ENCODE results near the gene PRR12. TPM values are rescaled to one million over a fixed set of nuclear protein-coding genes. Genes with fewer than 3 reads are reported as not detected.
"Not testable (repeated sequence)": the region's sequence is repeated elsewhere in the genome, so short reads cannot be mapped to it uniquely, and the experiment has no call there.

PRR12 gene
- total RNA-seq, 2 donors from 2014 or later: 12.9 to 15.9 TPM

DNA sequence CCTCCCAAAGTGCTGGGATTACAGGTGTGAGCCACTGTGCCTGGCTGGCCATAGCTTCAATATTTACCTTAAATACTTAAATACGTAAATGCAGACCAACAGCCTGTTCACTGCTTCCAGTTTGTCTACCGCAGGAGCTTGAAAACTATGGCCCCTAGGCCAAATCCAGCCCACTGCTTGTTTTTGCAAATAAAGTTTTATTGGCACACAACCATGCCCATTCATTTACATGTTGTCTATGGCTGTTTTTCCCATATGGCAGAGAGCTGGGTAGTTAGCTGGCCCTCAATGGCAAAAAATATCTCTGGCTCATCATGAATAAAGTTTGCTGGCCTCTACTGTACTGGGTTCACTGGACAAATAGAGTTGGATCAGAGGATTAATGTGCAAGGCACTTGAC, 11.8 kb downstream of the PRR12 start:
- DNase-seq (no peak), ATAC-seq (no peak)
- intact Hi-C loops (cut with DNase I): no loop called here

DNA sequence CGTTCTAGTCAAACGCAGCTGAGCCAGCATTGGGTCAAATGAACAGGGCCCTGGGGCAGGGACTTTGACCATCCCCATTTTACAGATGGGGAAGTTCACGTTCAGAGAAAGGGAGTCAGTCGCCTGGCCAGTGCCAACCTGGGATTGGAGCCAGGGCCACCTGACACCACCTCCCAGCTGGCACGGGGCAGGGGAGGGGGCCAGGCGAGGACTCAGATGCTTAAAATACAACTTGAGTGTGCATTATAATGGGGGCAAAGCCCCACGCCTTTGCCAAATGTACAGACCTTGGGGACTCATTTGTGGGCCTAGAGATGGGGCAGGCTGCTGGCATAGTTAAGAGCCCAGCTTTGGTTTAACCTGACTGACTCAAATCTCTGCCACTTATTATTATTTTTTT, 14.6 kb downstream of the PRR12 start:
- no peak for DNase-seq
- intact Hi-C loops (cut with DNase I): no loop called here
- no peak for ATAC-seq

DNA sequence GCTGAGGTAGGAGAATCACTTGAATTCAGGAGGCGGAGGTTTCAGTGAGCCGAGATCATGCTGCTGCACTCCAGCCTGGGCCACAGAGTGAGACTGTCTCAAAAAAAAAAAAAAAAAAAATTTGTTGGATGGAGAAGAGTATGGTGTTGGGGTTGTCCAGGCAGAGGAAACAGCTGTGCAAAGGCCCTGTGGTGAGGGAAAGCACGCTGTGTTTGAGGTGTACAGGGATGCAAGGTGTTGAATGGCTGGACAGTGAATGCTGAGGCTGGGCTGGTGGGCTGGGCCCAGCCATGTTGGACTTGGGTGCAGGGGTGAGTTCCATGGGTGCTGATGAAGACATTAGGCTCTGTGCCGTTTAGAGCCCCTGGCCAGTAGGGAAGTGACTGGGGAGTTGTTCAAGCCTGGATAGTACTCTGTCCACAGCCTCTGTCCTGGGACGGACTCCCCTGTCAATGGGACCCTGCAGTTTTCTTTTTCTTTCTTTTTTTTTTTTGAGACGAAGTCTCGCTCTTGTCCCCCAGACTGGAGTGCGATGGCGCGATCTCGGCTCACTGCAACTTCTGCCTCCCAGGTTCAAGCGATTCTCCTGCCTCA, 18.6 kb downstream of the PRR12 start:
- no peak for ATAC-seq
- intact Hi-C loops (cut with DNase I): no loop called here
- no peak for DNase-seq

DNA sequence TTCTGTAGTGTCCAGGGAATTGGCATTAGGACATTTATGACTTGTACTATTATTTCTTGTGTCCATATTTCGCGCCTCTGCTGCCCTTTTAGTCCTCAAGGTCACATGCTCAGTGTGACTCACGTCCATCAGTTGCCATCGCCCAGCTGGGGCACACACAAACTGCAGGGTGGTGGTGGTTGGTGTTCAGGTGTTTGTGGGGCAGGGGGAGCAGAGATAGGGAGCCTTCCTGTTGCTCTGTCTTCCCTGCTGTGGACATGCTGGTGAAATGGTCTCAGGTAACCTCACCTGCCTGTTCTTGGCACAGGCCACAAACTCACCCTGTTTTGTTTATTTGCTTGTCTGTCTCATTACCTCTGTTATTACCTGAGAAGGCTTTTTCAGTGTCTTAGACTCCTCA, 22.4 kb downstream of the PRR12 start:
- ATAC-seq (peak; percentile 36 to 42), DNase-seq (no peak)
- intact Hi-C loops (cut with DNase I): no loop called here

DNA sequence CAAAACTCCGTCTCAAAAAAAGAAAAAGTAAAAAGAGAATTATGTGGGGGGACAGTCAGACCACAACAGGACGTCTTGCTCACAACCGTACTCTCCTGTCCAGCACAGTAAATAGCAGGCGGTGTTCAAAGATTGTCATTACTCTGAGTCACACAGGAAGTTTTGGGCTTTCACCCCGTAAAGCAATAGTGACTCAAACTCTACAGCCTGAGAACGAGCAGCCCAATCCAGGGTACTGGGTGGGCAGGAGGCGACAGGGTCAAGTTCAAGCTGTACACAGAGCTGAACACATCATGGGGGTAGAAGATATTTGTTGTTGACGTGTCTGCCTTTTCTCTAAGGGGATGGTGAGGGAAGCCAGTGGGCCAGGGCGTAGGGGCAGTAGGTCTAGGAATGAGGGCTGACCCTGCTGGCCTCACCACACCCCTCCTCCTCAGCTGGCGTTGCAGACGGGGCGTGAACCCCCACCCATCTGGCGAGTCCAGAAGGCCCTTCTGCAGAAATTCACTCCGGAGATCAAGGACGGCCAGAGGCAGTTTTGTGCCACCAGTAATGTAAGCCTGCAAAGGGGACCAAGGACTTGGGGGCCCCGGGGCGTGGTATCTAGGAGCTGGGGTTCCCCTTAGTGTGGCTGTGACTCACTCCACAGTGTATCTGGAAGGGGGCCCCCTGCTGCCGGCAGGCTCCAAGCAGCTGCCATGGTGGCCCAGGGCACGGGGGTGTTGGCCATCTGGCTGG, 23.3 kb downstream of the PRR12 start:
- intact Hi-C loops (cut with DNase I): no loop called here
- ATAC-seq (no peak), DNase-seq (no peak)

DNA sequence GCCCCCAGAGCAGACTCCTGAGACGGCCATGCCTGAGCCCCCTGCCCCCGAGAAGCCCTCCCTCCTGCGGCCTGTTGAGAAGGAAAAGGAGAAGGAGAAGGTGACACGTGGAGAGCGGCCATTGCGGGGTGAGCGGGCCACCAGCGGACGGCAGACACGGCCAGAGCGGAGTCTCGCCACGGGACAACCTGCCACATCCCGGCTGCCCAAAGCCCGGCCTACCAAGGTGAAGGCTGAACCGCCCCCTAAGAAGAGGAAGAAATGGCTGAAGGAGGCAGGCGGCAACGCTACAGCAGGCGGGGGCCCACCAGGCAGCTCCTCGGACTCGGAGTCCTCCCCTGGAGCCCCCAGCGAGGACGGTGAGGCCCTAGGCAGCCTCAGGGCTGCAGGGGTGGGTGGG, 24.9 kb downstream of the PRR12 start:
- DNase-seq (no peak), ATAC-seq (no peak)
- intact Hi-C loops (cut with DNase I): no loop called here

DNA sequence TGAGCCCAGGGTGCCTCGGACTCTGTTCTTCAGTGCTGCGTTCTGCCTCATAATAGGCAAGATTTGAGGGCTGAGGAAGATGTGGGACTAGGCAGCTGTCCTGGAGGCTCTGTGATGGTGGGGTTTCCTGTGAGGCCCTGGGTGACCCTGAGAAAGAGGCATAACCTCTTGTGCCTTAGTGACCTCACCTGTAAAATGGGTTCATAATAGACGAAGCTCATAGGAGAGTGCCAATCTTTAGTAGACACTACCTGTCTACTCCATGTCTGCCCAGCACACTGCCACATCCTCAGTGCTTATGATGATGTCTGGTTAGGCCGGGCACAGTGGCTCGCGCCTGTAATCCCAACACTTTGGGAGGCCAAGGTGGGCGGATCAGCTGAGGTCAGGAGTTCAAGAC, 25.6 kb downstream of the PRR12 start:
- intact Hi-C loops (cut with DNase I): no loop called here
- ATAC-seq: no peak
- no peak for DNase-seq

DNA sequence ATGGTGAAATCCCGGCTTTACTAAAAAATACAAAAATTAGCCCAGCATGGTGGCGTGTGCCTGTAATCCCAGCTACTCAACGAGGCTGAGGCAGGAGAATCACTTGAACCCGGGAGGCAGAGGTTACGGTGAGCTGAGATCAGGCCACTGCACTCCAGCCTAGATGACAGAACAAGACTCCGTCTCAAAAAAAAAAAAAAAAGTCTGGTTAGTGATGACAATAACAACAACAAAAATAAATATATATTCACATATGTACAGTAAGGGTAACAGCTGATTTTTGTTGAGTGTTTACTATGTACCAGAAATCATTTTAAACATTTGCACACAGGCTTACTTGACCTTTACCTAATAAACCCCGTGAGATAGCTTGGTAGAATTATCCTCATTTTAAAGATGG, 26.0 kb downstream of the PRR12 start:
- no peak for ATAC-seq
- intact Hi-C loops (cut with DNase I): no loop called here
- DNase-seq: no peak

DNA sequence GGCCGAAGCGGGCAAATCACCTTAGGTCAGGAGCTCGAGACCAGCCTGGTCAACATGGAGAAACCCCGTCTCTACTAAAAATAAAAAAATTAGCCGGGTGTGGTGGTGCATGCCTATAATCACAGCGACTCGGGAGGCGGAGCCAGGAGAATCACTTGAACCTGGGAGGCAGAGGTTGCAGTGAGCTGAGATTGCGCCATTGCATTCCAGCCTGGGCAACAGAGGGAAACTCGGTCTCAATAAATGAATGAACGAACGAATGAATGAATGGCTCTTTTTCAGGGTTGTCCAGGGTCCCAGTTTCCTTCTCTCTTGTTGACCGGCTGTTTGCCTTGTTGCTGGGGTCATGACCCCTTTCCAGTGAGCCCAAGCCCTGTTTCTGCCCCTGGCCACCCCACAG, 26.9 kb downstream of the PRR12 start:
- DNase-seq; intact Hi-C loops (cut with DNase I); ATAC-seq: not testable (repeated sequence)

DNA sequence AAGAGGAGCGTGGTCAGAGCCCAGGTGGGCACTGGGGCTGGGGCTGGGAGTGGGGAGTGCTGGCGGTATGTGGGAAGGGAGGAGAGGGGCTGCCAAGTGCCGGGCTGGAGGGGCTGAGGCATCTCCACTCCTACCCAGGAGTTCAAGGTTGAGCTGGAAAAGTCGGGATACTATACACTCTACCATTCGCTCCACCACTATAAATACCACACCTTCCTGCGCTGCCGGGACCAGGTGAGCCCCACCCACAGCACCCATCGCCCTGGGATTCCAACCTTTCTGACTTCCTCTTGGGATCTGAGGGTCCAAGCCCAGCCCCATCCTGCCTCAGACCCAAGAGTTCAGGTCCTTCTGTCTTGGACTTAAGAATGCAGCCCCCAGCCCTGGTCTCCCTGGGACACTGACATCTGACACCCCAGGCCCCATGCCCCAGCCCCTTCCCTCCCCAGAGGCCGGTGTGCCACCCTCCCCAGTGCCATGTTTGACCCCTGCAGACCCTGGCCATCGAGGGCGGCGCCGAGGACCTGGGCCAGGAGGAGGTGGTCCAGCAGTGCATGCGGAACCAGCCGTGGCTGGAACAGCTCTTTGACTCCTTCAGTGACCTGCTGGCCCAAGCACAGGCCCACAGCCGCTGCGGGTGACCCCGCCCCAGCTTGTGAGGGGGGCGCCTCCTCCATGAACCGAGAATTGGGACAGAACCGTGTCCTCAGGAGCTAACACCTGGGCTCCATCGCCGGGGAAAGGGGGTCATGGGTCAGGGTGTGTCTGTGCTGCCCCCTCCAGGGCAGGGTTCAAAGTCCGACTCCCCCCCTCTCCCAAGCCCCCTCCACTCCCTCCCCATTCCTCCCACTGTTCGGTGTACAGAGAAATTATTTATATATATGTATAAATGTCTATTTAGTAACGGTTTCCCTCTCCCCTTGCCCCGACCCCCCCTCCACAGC, 34.3 kb downstream of the PRR12 start:
- intact Hi-C loops (cut with DNase I): no loop called here
- peak in 1 of 2 donors; percentile 8 for ATAC-seq

DNA sequence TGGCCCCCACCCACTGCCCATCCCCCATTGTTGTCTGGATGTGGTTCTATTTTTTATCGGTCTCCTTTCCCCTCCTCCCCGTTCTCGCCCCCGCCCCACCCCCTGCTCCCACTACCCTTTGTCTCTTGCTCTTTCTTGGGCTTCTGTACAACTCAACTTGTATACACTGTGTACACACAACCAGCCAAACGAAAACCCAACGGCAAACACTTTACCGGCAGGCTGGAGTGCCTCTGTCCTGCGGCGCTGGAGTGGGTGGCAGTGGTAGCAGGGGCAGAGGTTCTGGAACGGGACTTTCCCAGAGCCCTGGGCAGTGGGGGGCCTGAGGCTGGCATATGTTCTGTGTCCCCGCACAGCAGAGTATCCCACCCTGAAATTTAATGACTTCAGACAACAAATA, 35.2 kb downstream of the PRR12 start:
- no peak for DNase-seq
- intact Hi-C loops (cut with DNase I): no loop called here
- no peak for ATAC-seq

More for the DNA sequence above, 34.3 kb downstream of the PRR12 start:
- DNase-seq: no peak

DNA sequence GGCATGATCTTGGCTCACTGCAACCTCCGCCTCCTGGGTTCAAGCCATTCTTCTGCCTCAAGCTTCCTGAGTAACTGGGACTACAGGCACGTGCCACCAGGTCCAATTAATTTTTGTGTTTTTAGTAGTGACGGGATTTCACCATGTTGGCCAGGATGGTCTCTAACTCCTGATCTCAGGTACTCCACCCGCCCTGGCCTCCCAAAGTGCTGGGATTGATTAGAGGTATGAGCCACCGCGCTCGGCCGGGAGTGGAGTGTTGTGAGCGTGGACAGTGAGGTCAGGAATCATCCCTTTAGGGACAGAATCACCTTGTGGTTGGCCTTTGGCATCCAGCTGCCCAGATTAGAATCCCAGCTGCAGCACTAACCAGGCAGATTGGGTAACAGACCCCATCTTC, 38.7 kb downstream of the PRR12 start:
- ATAC-seq: no peak
- no peak for DNase-seq

DNA sequence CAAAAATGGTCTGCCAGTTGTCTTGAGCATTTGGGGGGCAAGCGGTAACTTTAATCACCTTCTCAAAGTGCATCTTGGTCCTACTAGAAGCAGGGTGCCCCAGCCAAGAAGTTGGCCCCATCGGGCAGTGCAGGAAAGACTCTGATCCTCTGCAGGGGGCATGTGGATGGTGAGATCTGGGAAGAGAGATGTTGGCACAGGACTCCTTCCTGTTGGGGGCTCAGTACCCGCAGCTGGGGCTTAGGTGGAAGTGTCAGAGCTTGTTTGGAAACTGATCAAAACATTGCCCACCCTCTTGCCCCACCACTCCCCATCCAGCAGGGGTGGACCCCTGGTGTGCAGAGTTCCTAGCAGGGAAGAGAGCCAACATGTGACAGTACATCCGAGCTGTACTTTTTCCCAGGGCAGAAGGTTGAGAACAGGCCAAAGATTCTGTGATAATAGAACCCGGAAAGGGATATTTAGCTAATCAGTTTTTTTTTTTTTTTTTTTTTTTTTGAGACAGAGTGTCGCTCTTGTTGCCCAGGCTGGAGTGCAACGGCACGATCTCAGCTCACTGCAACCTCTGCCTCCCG, 40.1 kb downstream of the PRR12 start:
- ATAC-seq: peak; percentile 18 to 22
- intact Hi-C loops (cut with DNase I): no loop called here
- DNase-seq: no peak

More for the DNA sequence above, 38.7 kb downstream of the PRR12 start:
- intact Hi-C loops (cut with DNase I): no loop called here

DNA sequence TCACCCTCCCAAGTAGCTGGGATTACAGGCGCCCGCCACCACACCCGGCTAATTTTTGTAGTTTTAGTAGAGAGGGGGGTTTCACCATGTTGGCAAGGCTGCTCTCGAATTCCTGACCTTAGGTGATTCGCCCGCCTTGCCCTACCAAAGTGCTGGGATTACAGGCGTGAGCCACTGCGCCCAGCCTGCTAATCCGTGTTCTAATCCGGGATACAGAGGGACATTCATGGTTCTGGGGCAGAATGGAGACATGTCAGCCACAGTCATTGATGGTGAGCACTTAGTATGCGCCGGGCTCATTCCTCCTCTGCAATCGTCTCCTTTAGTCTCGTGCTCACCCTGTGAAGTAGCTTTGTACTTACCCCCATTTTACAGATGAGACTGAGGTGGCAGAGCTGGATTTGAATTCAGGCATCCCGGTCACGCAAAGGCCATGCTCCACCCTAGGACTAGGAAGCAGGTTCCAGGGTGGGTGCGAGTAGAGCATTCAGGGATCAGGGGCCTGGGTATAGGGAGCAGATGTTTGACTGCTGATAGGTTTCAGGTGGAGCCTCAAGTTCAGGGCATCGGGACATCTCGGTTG, 40.7 kb downstream of the PRR12 start:
- DNase-seq: no peak
- no peak for ATAC-seq
- intact Hi-C loops (cut with DNase I): no loop called here

DNA sequence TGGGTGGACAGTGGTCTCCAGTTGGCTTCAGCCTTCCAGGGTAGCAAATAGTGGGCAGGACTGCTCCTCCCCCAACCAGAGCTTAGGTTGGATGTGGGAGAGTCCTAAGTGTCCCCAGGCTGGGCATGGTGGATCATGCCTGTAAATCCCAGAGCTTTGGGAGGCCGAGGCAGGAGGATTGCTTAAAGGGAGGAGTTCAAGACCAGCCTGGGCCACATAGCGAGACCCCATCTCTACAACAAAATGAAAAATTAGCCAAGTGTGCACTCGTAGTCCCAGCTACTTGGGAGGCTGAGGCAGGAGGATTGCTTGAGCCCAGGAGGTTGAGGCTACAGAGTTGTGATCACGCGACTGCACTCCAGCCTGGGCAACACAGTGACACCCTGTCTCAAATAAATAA, 41.6 kb downstream of the PRR12 start:
- ATAC-seq: no peak
- no peak for DNase-seq
- intact Hi-C loops (cut with DNase I): no loop called here

DNA sequence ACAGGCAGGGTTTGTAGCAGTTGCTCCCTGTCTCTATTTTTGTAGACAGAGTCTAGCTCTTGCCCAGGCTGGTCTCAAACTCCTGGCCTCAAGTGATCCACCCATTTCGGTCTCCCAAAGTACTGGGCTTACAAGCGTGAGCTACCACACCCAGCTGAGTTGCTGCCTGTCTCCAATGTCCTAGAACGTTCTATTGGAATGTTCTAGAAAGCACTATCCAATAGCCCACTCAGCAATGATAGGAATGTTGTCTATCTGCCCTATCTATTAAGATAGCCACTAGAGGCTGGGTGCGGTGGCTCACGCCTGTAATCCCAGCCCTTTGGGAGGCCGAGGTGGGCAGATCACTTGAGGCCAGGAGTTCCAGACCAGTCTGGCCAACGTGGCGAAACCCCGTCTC, 42.3 kb downstream of the PRR12 start:
- DNase-seq; intact Hi-C loops (cut with DNase I); ATAC-seq: not testable (repeated sequence)

DNA sequence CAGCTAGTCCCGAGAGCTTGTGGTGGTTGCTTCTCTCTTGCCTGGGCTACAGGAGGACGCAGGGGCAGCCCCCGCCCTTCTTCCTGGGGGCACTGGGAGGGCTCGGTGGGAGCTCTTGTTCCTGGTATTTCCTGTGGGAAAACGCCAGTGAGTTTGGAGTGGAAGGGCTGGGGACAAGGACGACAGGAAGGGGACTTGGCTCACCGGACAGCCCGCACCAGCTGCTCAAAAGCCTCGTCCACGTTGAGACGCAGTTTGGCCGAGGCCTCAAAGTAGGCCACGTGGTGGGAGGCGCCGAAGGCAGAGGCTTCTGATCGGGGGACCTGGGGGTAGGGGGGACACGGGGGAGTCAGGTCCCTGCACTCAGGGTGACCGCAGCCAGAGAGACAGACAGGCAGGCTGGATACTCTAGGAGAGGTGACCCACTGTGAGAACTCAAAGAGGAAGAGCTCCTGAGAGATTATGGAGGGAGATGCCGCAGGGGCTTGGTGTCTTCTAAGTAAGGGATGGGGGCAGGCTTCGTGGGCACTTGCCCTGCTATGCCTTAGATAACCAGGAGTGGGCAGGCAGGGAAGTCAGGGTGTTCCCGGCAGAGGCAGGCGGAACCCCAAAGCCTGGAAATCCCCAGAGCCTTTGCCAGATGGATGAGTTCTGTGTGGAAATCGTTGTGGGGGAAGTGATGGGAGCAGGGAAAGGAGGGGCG, 44.7 kb downstream of the PRR12 start:
- no peak for DNase-seq
- no peak for ATAC-seq
- intact Hi-C loops (cut with DNase I): no loop called here

DNA sequence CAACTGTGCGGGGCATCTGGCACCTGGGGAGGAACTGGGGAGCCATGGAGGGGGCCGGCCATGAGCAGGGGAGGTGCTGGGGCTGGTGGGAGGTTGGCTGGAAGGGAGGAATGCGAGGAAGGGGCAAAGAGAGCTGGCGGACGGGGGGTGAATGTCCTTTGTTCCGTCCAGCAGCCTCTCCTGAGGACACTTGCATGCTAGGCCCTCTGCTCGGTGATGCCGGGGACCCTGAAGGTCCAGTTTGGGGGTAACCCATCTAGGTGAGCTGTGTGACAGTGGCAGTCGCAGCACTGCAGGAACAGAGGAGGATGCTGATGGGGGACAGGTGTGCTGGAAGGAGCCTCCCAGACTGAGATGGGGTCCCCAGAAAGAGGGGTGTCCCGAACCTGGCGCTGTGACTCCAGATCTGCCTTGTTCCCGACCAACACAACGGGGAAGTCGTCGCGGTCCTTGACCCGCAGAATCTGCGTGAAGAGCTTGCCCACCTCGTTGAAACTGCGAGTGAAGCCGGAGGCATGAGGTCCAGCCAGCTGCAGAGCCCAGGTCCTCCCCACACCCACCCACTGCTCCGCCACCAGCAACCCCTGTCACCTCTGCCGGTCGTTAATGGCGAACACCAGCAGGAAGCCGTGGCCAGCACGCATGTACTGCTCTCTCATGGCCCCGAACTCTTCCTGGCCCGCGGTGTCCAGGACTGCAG, 45.4 kb downstream of the PRR12 start:
- DNase-seq (no peak), ATAC-seq (no peak)
- intact Hi-C loops (cut with DNase I): no loop called here

Measured in left cardiac atrium (tissue), 4 donors.